HL-60/S4 treated with phorbol 12-myristate 13-acetate at 8.2 ng/mL for 4 days and 3 days (cell line): ENCODE results near the gene PTPN18.

Experiments
- in situ Hi-C: fragments of 300-500 bp; cut with MboI; formaldehyde crosslinking; loops from 2 replicates; pipeline ENCODE4 v1.15.0; 2022; ENCODE audit warnings: low sequenced_read_pairs

PTPN18 gene

GRCh38 chr2:130339885-130340745 is 15.7 kb upstream of the PTPN18 start:
- in situ Hi-C loops: loop anchor here (10.0 to 25.0 kb wide), 2 partner anchors 185 to 403 kb away; no protein-coding TSS in a partner anchor

- in situ Hi-C loops: loop anchor here (25.0 kb wide), 1 partner anchor 404 kb away; no protein-coding TSS in a partner anchor
Measured at GRCh38 chr2:130341562-130342019, 14.3 kb upstream of the PTPN18 start.

GRCh38 chr2:130342020-130342532 is 13.8 kb upstream of the PTPN18 start:
- in situ Hi-C loops: loop anchor here (25.0 kb wide), 1 partner anchor 405 kb away; no protein-coding TSS in a partner anchor

GRCh38 chr2:130342533-130343275 is 13.2 kb upstream of the PTPN18 start, which contains the start of gene IMP4:
Gene IMP4, plus strand, starts transcription at chr2:130342897. Its CDS starts 36 bp downstream, at chr2:130342933.
- in situ Hi-C loops: loop anchor here (25.0 kb wide), 1 partner anchor 405 kb away; no protein-coding TSS in a partner anchor

GRCh38 chr2:130344578-130344977 is 11.3 kb upstream of the PTPN18 start:
- in situ Hi-C loops: loop anchor here (25.0 kb wide), 1 partner anchor 407 kb away; no protein-coding TSS in a partner anchor

GRCh38 chr2:130345091-130345490 is 10.8 kb upstream of the PTPN18 start:
- in situ Hi-C loops: loop anchor here (25.0 kb wide), 1 partner anchor 408 kb away; no protein-coding TSS in a partner anchor

GRCh38 chr2:130345611-130346010 is 10.2 kb upstream of the PTPN18 start:
- in situ Hi-C loops: loop anchor here (25.0 kb wide), 1 partner anchor 408 kb away; no protein-coding TSS in a partner anchor

GRCh38 chr2:130346041-130346740 is 9.7 kb upstream of the PTPN18 start:
- in situ Hi-C loops: loop anchor here (25.0 kb wide), 1 partner anchor 409 kb away; no protein-coding TSS in a partner anchor

- in situ Hi-C loops: loop anchor here (25.0 kb wide), 1 partner anchor 409 kb away; no protein-coding TSS in a partner anchor
Measured at GRCh38 chr2:130346741-130347066, 9.2 kb upstream of the PTPN18 start.

- in situ Hi-C loops: loop anchor here (25.0 kb wide), 1 partner anchor 410 kb away; no protein-coding TSS in a partner anchor
Measured at GRCh38 chr2:130347220-130347925, 8.5 kb upstream of the PTPN18 start.

- in situ Hi-C loops: loop anchor here (25.0 kb wide), 1 partner anchor 412 kb away; no protein-coding TSS in a partner anchor
Measured at GRCh38 chr2:130349174-130349573, 6.7 kb upstream of the PTPN18 start.

GRCh38 chr2:130351711-130352110 is 4.1 kb upstream of the PTPN18 start:
- in situ Hi-C loops: no loop called here

GRCh38 chr2:130352237-130352636 is 3.6 kb upstream of the PTPN18 start:
- in situ Hi-C loops: no loop called here

- in situ Hi-C loops: no loop called here
Measured at GRCh38 chr2:130353291-130354138, 2.3 kb upstream of the PTPN18 start.

- in situ Hi-C loops: no loop called here
Measured at GRCh38 chr2:130354139-130354428, 1.8 kb upstream of the PTPN18 start.

- in situ Hi-C loops: no loop called here
Measured at GRCh38 chr2:130355172-130355577, 681 bp upstream of the PTPN18 start.

- in situ Hi-C loops: no loop called here
Measured at GRCh38 chr2:130357864-130358263, 2.0 kb downstream of the PTPN18 start.

GRCh38 chr2:130358420-130359350 is 2.8 kb downstream of the PTPN18 start:
- in situ Hi-C loops: no loop called here
